ENCODE data around the gene GABRB3.

Gene GABRB3

DNA sequence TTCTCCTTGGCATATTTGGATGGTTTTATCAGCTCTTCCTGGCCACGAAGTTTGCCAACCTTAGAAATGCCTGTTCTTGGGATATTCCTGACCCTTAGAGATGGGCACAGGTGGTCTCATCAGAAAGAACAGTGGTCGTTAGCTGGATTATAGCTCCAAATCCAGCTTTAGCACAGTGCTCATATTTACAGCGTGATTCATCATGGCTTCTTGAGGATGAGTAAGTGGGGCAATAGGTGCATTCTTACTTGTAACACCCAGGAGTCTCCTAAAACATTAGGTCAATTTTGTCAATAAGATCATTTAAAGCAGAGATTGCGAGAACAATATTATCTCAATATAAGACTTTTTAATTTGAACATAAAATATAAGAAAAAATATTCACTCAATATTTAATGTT lies 191.9 kb downstream of the GABRB3 start:
- no peak overlapping the region for H3K14ac ChIP-seq (ENCODE audit: low read length)
- no peaks in the 10 kb centered on the region for H3K79me1 ChIP-seq (ENCODE audit: low read depth, low read length)
- H3K4ac ChIP-seq (ENCODE audit: low read length): no peak overlapping the region
- H2BK120ac ChIP-seq (ENCODE audit: low read depth, low read length): no peak overlapping the region
- no peak overlapping the region for H3K4me3 ChIP-seq (ENCODE audit: low read length in 2 of 2)
- H2BK5ac ChIP-seq (ENCODE audit: low read length): no peak overlapping the region
- H3K9ac ChIP-seq (ENCODE audit: low read depth, low read length, poor library complexity): no peak overlapping the region
- H3K27ac ChIP-seq (replicated peaks; ENCODE audit: low read length): no peak overlapping the region
- H2AK5ac ChIP-seq (ENCODE audit: low read depth, low read length): no peak overlapping the region
- H4K8ac ChIP-seq (ENCODE audit: low read depth, low read length): no peak overlapping the region
- no peaks in the 10 kb centered on the region for H3K27me3 ChIP-seq (ENCODE audit: control insufficient read depth in 3 of 3, insufficient read depth in 3 of 3, low read depth in 1 of 3, low read length in 3 of 3)
- peaks cover 0 to 13% of the 10 kb centered on the region in 2 donors for H3K36me3 ChIP-seq (replicated peaks in 1 of 2; ENCODE audit: control insufficient read depth in 2 of 2, insufficient read depth in 2 of 2, low read length in 2 of 2)
- H2AFZ ChIP-seq (ENCODE audit: low read length): no peak overlapping the region
- no peak overlapping the region for H3K18ac ChIP-seq (ENCODE audit: low read length)
- no peak overlapping the region for H2BK15ac ChIP-seq (ENCODE audit: low read length)
- no peaks in the 10 kb centered on the region for H3K9me3 ChIP-seq (replicated peaks in 1 of 2; ENCODE audit: control insufficient read depth in 2 of 2, insufficient read depth in 1 of 2, low read depth in 1 of 2, low read length in 2 of 2)
- no CpG with 5 or more reads among the region's 4 CpGs for WGBS, 2 donors (ENCODE audit: extremely low coverage in 2 of 2, insufficient read length in 2 of 2, insufficient replicate concordance in 1 of 2)
- H3K23ac ChIP-seq (ENCODE audit: low read depth, low read length, poor library complexity): no peak overlapping the region
- H3K4me2 ChIP-seq (ENCODE audit: insufficient read depth, low read length, poor library complexity, severe bottlenecking): no peak overlapping the region
- no peaks in the 10 kb centered on the region for H3K4me1 ChIP-seq (ENCODE audit: control insufficient read depth in 2 of 2, insufficient read depth in 1 of 2, low read depth in 1 of 2, low read length in 2 of 2)
- no peak for DNase-seq (ENCODE audit: low spot score)
- H2BK12ac ChIP-seq (ENCODE audit: low read length): no peak overlapping the region
- no peak overlapping the region for H4K91ac ChIP-seq (ENCODE audit: low read depth, low read length, poor library complexity)

- Histone ChIP-seq H2BK12ac (ENCODE audit: low read length) (no peak overlapping the region), H3K79me1 (ENCODE audit: low read depth, low read length) (no peaks in the 10 kb centered on the region), H3K9ac (ENCODE audit: low read depth, low read length, poor library complexity) (no peak overlapping the region), H3K23ac (ENCODE audit: low read depth, low read length, poor library complexity) (no peak overlapping the region), H3K4me3 (ENCODE audit: low read length in 2 of 2) (no peak overlapping the region), H2BK120ac (ENCODE audit: low read depth, low read length) (no peak overlapping the region), H2BK15ac (ENCODE audit: low read length) (no peak overlapping the region), H4K91ac (ENCODE audit: low read depth, low read length, poor library complexity) (no peak overlapping the region), H3K9me3 (replicated peaks in 1 of 2; ENCODE audit: control insufficient read depth in 2 of 2, insufficient read depth in 1 of 2, low read depth in 1 of 2, low read length in 2 of 2) (no peaks in the 10 kb centered on the region), H2AFZ (ENCODE audit: low read length) (no peak overlapping the region), H3K27me3 (ENCODE audit: control insufficient read depth in 3 of 3, insufficient read depth in 3 of 3, low read depth in 1 of 3, low read length in 3 of 3) (no peaks in the 10 kb centered on the region), H4K8ac (ENCODE audit: low read depth, low read length) (no peak overlapping the region), H3K4ac (ENCODE audit: low read length) (no peak overlapping the region), H3K4me2 (ENCODE audit: insufficient read depth, low read length, poor library complexity, severe bottlenecking) (no peak overlapping the region), H3K14ac (ENCODE audit: low read length) (no peak overlapping the region), H3K18ac (ENCODE audit: low read length) (no peak overlapping the region), H3K36me3 (replicated peaks in 1 of 2; ENCODE audit: control insufficient read depth in 2 of 2, insufficient read depth in 2 of 2, low read length in 2 of 2) (peaks cover 0 to 6% of the 10 kb centered on the region in 2 donors), H2BK5ac (ENCODE audit: low read length) (no peak overlapping the region), H3K4me1 (ENCODE audit: control insufficient read depth in 2 of 2, insufficient read depth in 1 of 2, low read depth in 1 of 2, low read length in 2 of 2) (no peaks in the 10 kb centered on the region), H2AK5ac (ENCODE audit: low read depth, low read length) (no peak overlapping the region), H3K27ac (replicated peaks; ENCODE audit: low read length) (no peak overlapping the region)
- DNase-seq (ENCODE audit: low spot score): no peak
- no CpG with 5 or more reads among the region's 5 CpGs for WGBS, 2 donors (ENCODE audit: extremely low coverage in 2 of 2, insufficient read length in 2 of 2, insufficient replicate concordance in 1 of 2)
These were observed 200.1 kb downstream of the GABRB3 start for GRCh38 chr15:26572602-26573350.

DNA sequence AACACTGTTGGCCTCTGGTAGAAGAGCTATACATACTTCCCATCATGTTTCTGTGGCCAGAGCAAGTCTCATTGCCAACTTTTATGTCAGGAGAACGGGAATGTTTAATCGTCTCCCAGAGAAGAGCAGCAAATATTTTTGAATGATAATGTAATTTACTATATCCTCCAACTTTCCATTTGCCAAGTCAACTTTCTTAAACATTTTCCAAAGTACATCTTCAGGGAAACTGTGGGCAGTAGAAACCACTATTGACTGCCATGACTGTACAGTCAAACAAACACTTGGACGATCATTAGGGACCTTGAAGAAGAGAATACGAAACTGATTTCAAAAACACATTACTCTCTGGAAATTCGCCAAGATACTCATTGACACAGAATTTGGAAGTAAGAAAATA lies 201.5 kb downstream of the GABRB3 start:
- H3K4me3 ChIP-seq (ENCODE audit: low read length in 2 of 2): no peak overlapping the region
- no peaks in the 10 kb centered on the region for H3K9me3 ChIP-seq (replicated peaks in 1 of 2; ENCODE audit: control insufficient read depth in 2 of 2, insufficient read depth in 1 of 2, low read depth in 1 of 2, low read length in 2 of 2)
- H3K4me1 ChIP-seq (ENCODE audit: control insufficient read depth in 2 of 2, insufficient read depth in 1 of 2, low read depth in 1 of 2, low read length in 2 of 2): no peaks in the 10 kb centered on the region

GRCh38 chr15:26565542-26565941 lies 207.3 kb downstream of the GABRB3 start:
- Histone ChIP-seq H4K8ac (ENCODE audit: low read depth, low read length) (no peak overlapping the region), H3K36me3 (replicated peaks in 1 of 2; ENCODE audit: control insufficient read depth in 2 of 2, insufficient read depth in 2 of 2, low read length in 2 of 2) (no peaks in the 10 kb centered on the region), H3K9ac (ENCODE audit: low read depth, low read length, poor library complexity) (no peak overlapping the region), H2BK12ac (ENCODE audit: low read length) (no peak overlapping the region), H3K4ac (ENCODE audit: low read length) (no peak overlapping the region), H3K9me3 (replicated peaks in 1 of 2; ENCODE audit: control insufficient read depth in 2 of 2, insufficient read depth in 1 of 2, low read depth in 1 of 2, low read length in 2 of 2) (no peaks in the 10 kb centered on the region), H3K23ac (ENCODE audit: low read depth, low read length, poor library complexity) (no peak overlapping the region), H3K27me3 (ENCODE audit: control insufficient read depth in 3 of 3, insufficient read depth in 3 of 3, low read depth in 1 of 3, low read length in 3 of 3) (no peaks in the 10 kb centered on the region), H3K27ac (replicated peaks; ENCODE audit: low read length) (no peak overlapping the region), H2BK5ac (ENCODE audit: low read length) (no peak overlapping the region), H2AK5ac (ENCODE audit: low read depth, low read length) (no peak overlapping the region), H2BK15ac (ENCODE audit: low read length) (no peak overlapping the region), H3K4me2 (ENCODE audit: insufficient read depth, low read length, poor library complexity, severe bottlenecking) (no peak overlapping the region), H3K4me3 (ENCODE audit: low read length in 2 of 2) (no peak overlapping the region), H2BK120ac (ENCODE audit: low read depth, low read length) (no peak overlapping the region), H2AFZ (ENCODE audit: low read length) (no peak overlapping the region), H3K4me1 (ENCODE audit: control insufficient read depth in 2 of 2, insufficient read depth in 1 of 2, low read depth in 1 of 2, low read length in 2 of 2) (peaks cover 0 to 6% of the 10 kb centered on the region in 2 donors), H3K79me1 (ENCODE audit: low read depth, low read length) (no peaks in the 10 kb centered on the region), H3K18ac (ENCODE audit: low read length) (no peak overlapping the region), H4K91ac (ENCODE audit: low read depth, low read length, poor library complexity) (no peak overlapping the region), H3K14ac (ENCODE audit: low read length) (no peak overlapping the region)
- DNase-seq (ENCODE audit: low spot score): no peak
- no CpG with 5 or more reads among the region's 6 CpGs for whole genome bisulfite sequencing, 2 donors (ENCODE audit: extremely low coverage in 2 of 2, insufficient read length in 2 of 2, insufficient replicate concordance in 1 of 2)

More for the DNA sequence above, 201.5 kb downstream of the GABRB3 start:
- H3K4ac ChIP-seq (ENCODE audit: low read length): no peak overlapping the region
- H3K23ac ChIP-seq (ENCODE audit: low read depth, low read length, poor library complexity): no peak overlapping the region
- no peak overlapping the region for H2AFZ ChIP-seq (ENCODE audit: low read length)
- no peak for DNase-seq (ENCODE audit: low spot score)
- no peaks in the 10 kb centered on the region for H3K36me3 ChIP-seq (replicated peaks in 1 of 2; ENCODE audit: control insufficient read depth in 2 of 2, insufficient read depth in 2 of 2, low read length in 2 of 2)
- WGBS, 2 donors (ENCODE audit: extremely low coverage in 2 of 2, insufficient read length in 2 of 2, insufficient replicate concordance in 1 of 2): no CpG with 5 or more reads among the region's 5 CpGs
- no peak overlapping the region for H3K4me2 ChIP-seq (ENCODE audit: insufficient read depth, low read length, poor library complexity, severe bottlenecking)
- no peak overlapping the region for H3K9ac ChIP-seq (ENCODE audit: low read depth, low read length, poor library complexity)
- no peak overlapping the region for H3K18ac ChIP-seq (ENCODE audit: low read length)
- H4K8ac ChIP-seq (ENCODE audit: low read depth, low read length): no peak overlapping the region
- H2BK5ac ChIP-seq (ENCODE audit: low read length): no peak overlapping the region
- H3K27ac ChIP-seq (replicated peaks; ENCODE audit: low read length): no peak overlapping the region
- H2BK15ac ChIP-seq (ENCODE audit: low read length): no peak overlapping the region
- no peak overlapping the region for H3K14ac ChIP-seq (ENCODE audit: low read length)
- H2BK120ac ChIP-seq (ENCODE audit: low read depth, low read length): no peak overlapping the region
- no peak overlapping the region for H4K91ac ChIP-seq (ENCODE audit: low read depth, low read length, poor library complexity)
- H2AK5ac ChIP-seq (ENCODE audit: low read depth, low read length): no peak overlapping the region
- H2BK12ac ChIP-seq (ENCODE audit: low read length): no peak overlapping the region
- H3K27me3 ChIP-seq (ENCODE audit: control insufficient read depth in 3 of 3, insufficient read depth in 3 of 3, low read depth in 1 of 3, low read length in 3 of 3): no peaks in the 10 kb centered on the region
- H3K79me1 ChIP-seq (ENCODE audit: low read depth, low read length): no peaks in the 10 kb centered on the region

Measured in neuronal stem cell (in vitro differentiated cells).